Caco-2 (cell line): ENCODE results near the gene SPSB3. TPM values are rescaled to one million over a fixed set of nuclear protein-coding genes. Genes with fewer than 3 reads are reported as not detected.

Experiments
- BruUV-seq: library from RNA; stranded (reverse); fragments of 400-500 nt; replicated peaks from 2 replicates; lab custom pipeline; 2021; lab: Mats Ljungman, UMichigan
- CTCF ChIA-PET: fragments of 300-600 bp; sonication (Branson Sonifier 250); formaldehyde crosslinking; loops from one replicate; lab custom pipeline; 2022; ENCODE audit warnings: antibody characterized with exemption; lab: Charles Lee
- POLR2A ChIA-PET: fragments of 300-600 bp; sonication (Branson Sonifier 250); formaldehyde crosslinking; loops from one replicate; lab custom pipeline; 2022; ENCODE audit warnings: antibody characterized with exemption; lab: Charles Lee
- DNase-seq, 2 experiments: peaks; one replicate each; pipeline versions ENCODE4 v3.0.0 to v3.0.0-alpha.2; 2020 to 2022
- H3K27me3 ChIP-seq: replicated peaks from 2 replicates; pipeline ENCODE4 v1.6.0; 2011; ENCODE audit warnings: low read length; ENCODE audit not compliant: control insufficient read depth, insufficient read depth
- H3K36me3 ChIP-seq: 2 replicates; pipeline ENCODE4 v1.5.1; 2011; ENCODE audit warnings: low read length; ENCODE audit not compliant: control insufficient read depth, insufficient read depth
- H3K4me1 ChIP-seq: fragments of 250-450 bp; sonication (Bioruptor Pico); 2 replicates; pipeline ENCODE4 v1.5.1; 2020; ENCODE audit warnings: mild to moderate bottlenecking
- H3K4me3 ChIP-seq: 2 replicates; pipeline ENCODE4 v1.5.1; 2011; ENCODE audit warnings: low read depth, mild to moderate bottlenecking, control low read depth, low read length
- H3K9me3 ChIP-seq: fragments of 250-450 bp; sonication (Bioruptor Pico); 2 replicates; pipeline ENCODE4 v1.5.1; 2020; ENCODE audit warnings: mild to moderate bottlenecking, moderate library complexity
- H3K27ac Mint-ChIP-seq: one replicate; pipeline ENCODE4 v1.8.0; 2022; ENCODE audit warnings: mixed read lengths; ENCODE audit not compliant: unreplicated experiment
- H3K27me3 Mint-ChIP-seq: one replicate; pipeline ENCODE4 v1.8.0; 2022; ENCODE audit warnings: mixed read lengths; ENCODE audit not compliant: insufficient read depth, unreplicated experiment
- H3K36me3 Mint-ChIP-seq: one replicate; pipeline ENCODE4 v1.8.0; 2022; ENCODE audit warnings: mild to moderate bottlenecking, mixed read lengths; ENCODE audit not compliant: insufficient read depth, unreplicated experiment
- H3K4me1 Mint-ChIP-seq: one replicate; pipeline ENCODE4 v1.8.0; 2022; ENCODE audit warnings: low read depth, mixed read lengths; ENCODE audit not compliant: unreplicated experiment
- H3K4me3 Mint-ChIP-seq: one replicate; pipeline ENCODE4 v1.8.0; 2022; ENCODE audit warnings: mild to moderate bottlenecking, moderate library complexity, mixed read lengths; ENCODE audit not compliant: unreplicated experiment
- H3K9me3 Mint-ChIP-seq: one replicate; pipeline ENCODE4 v1.8.0; 2022; ENCODE audit warnings: mixed read lengths; ENCODE audit not compliant: unreplicated experiment
- CTCF ChIP-seq, 2 experiments: fragments of 200-600 bp in 1 of 2; IDR thresholded peaks; 1 replicate in 1 of 2; 2 replicates in 1 of 2; pipeline versions ENCODE4 v1.5.1 to v1.8.0; 2011 to 2022; ENCODE audit warnings: antibody characterized with exemption in 1 of 2, control low read depth in 1 of 2, inconsistent platforms in 1 of 2, low read depth in 1 of 2, low read length in 1 of 2, mild to moderate bottlenecking in 1 of 2, moderate library complexity in 1 of 2; ENCODE audit not compliant: insufficient read depth in 1 of 2, severe bottlenecking in 1 of 2, unreplicated experiment in 1 of 2
- intact Hi-C: fragments of 100-400 bp; cut with micrococcal nuclease; formaldehyde crosslinking; loops from one replicate; pipeline ENCODE4 v1.10.0; 2022; ENCODE audit not compliant: unreplicated experiment
- total RNA-seq: library from RNA; stranded (reverse); gene quantifications from 2 replicates; pipeline ENCODE4 v1.2.3, GENCODE V29; 2022

SPSB3 gene
- total RNA-seq, 1 experiment from 2014 or later, result 28.0 TPM

- POLR2A ChIA-PET, result no interaction called here
These were observed 8.4 kb upstream of the SPSB3 start for GRCh38 chr16:1790611-1791255.

GRCh38 chr16:1790261-1790610, 7.9 kb upstream of the SPSB3 start:
- no peak for TF ChIP-seq CTCF (IDR thresholded peaks at IDR 0.05; ENCODE audit: insufficient read depth in 1 of 2, low read depth in 1 of 2, low read length in 1 of 2, severe bottlenecking in 1 of 2, unreplicated experiment in 1 of 2)
- no peak overlapping the region for H3K27ac Mint-ChIP-seq
- H3K4me3 Mint-ChIP-seq, result no peak overlapping the region
- CTCF ChIA-PET, result no interaction called here
- H3K36me3 Mint-ChIP-seq, result peaks cover 20% of the 10 kb centered on the region
- H3K27me3 Mint-ChIP-seq, result no peaks in the 10 kb centered on the region
- no TSS peak for BruUV-seq
- Histone ChIP-seq H3K27me3 (no peaks in the 10 kb centered on the region), H3K4me1 (no peaks in the 10 kb centered on the region), H3K4me3 (no peak overlapping the region), H3K9me3 (no peaks in the 10 kb centered on the region), H3K36me3 (no peaks in the 10 kb centered on the region)
- H3K4me1 Mint-ChIP-seq, result no peaks in the 10 kb centered on the region
- DNase-seq, result no peak
- POLR2A ChIA-PET, result no interaction called here
- H3K9me3 Mint-ChIP-seq, result no peaks in the 10 kb centered on the region
- intact Hi-C loops, result no loop called here

More at GRCh38 chr16:1790611-1791255, 8.4 kb upstream of the SPSB3 start:
- no peaks in the 10 kb centered on the region for H3K9me3 Mint-ChIP-seq
- H3K27ac Mint-ChIP-seq, result no peak overlapping the region
- no peaks in the 10 kb centered on the region for H3K36me3 ChIP-seq
- intact Hi-C loops, result no loop called here
- no peaks in the 10 kb centered on the region for H3K27me3 ChIP-seq
- no peaks in the 10 kb centered on the region for H3K9me3 ChIP-seq
- no TSS peak for BruUV-seq
- H3K4me3 ChIP-seq, result no peak overlapping the region
- no peak overlapping the region for H3K4me3 Mint-ChIP-seq
- DNase-seq, result no peak
- peaks cover 19% of the 10 kb centered on the region for H3K36me3 Mint-ChIP-seq
- no peaks in the 10 kb centered on the region for H3K4me1 ChIP-seq
- H3K4me1 Mint-ChIP-seq, result no peaks in the 10 kb centered on the region
- H3K27me3 Mint-ChIP-seq, result no peaks in the 10 kb centered on the region
- no peak for TF ChIP-seq CTCF (IDR thresholded peaks at IDR 0.05; ENCODE audit: insufficient read depth in 1 of 2, low read depth in 1 of 2, low read length in 1 of 2, severe bottlenecking in 1 of 2, unreplicated experiment in 1 of 2)
- CTCF ChIA-PET, result no interaction called here

- ChIA-PET POLR2A (no interaction called here), CTCF (no interaction called here)
- no peaks in the 10 kb centered on the region for H3K4me1 Mint-ChIP-seq
- TF ChIP-seq CTCF (IDR thresholded peaks at IDR 0.05; ENCODE audit: insufficient read depth in 1 of 2, low read depth in 1 of 2, low read length in 1 of 2, severe bottlenecking in 1 of 2, unreplicated experiment in 1 of 2), result no peak
- H3K27me3 Mint-ChIP-seq, result no peaks in the 10 kb centered on the region
- no peak overlapping the region for H3K4me3 Mint-ChIP-seq
- no peaks in the 10 kb centered on the region for H3K9me3 ChIP-seq
- no peaks in the 10 kb centered on the region for H3K27me3 ChIP-seq
- H3K9me3 Mint-ChIP-seq, result no peaks in the 10 kb centered on the region
- H3K36me3 Mint-ChIP-seq, result peaks cover 23% of the 10 kb centered on the region
- H3K27ac Mint-ChIP-seq, result no peak overlapping the region
- no TSS peak for BruUV-seq
- peaks cover 2% of the 10 kb centered on the region; the same call in 1 of the 2 replicates for H3K36me3 ChIP-seq
- H3K4me3 ChIP-seq, result no peak overlapping the region
- H3K4me1 ChIP-seq, result no peaks in the 10 kb centered on the region
- intact Hi-C loops, result no loop called here
- no peak for DNase-seq
These were observed 7.3 kb upstream of the SPSB3 start for GRCh38 chr16:1789643-1790045.
